Coronary artery (tissue), 2 donors: ENCODE results near the gene TMEM185A.
"Not testable (repeated sequence)": the region's sequence is repeated elsewhere in the genome, so short reads cannot be mapped to it uniquely, and the experiment has no call there.

ENCODE experiments used
- DNase-seq: peaks from one replicate; pipeline ENCODE4 v3.0.0-alpha.2; 2017; ENCODE audit warnings: low spot score
- H3K27ac ChIP-seq, 2 donors: fragments of 200-600 bp; sonication (generic); one replicate each; pipeline ENCODE4 v1.5.1; 2016 to 2019
- H3K4me3 ChIP-seq: fragments of 200-600 bp; sonication (generic); 2 replicates; pipeline ENCODE4 v1.5.1; 2016; ENCODE audit warnings: mild to moderate bottlenecking, moderate library complexity
- CTCF ChIP-seq: fragments of 200-600 bp; sonication (generic); IDR thresholded peaks from one replicate; pipeline ENCODE4 v1.5.1; 2019; ENCODE audit warnings: antibody characterized with exemption

The TMEM185A gene

GRCh38 chrX:149572743-149573142 is 58.8 kb downstream of the TMEM185A start:
- H3K4me3 ChIP-seq: no peak overlapping the region
- DNase-seq: no peak
- H3K27ac ChIP-seq: no peak overlapping the region
- TF ChIP-seq CTCF: no peak

- H3K27ac ChIP-seq: no peak overlapping the region
- no peak for DNase-seq
- H3K4me3 ChIP-seq: no peak overlapping the region
- no peak for TF ChIP-seq CTCF
Observed at GRCh38 chrX:149571770-149572169, 59.8 kb downstream of the TMEM185A start.

GRCh38 chrX:149570668-149571067 is 60.9 kb downstream of the TMEM185A start:
- no peak for DNase-seq
- TF ChIP-seq CTCF: no peak
- no peak overlapping the region for H3K27ac ChIP-seq
- no peak overlapping the region for H3K4me3 ChIP-seq

GRCh38 chrX:149569770-149570169 is 61.8 kb downstream of the TMEM185A start:
- no peak overlapping the region for H3K27ac ChIP-seq
- no peak for TF ChIP-seq CTCF
- no peak overlapping the region for H3K4me3 ChIP-seq
- no peak for DNase-seq

- TF ChIP-seq CTCF: no peak
- H3K27ac ChIP-seq: no peak overlapping the region
- H3K4me3 ChIP-seq: no peak overlapping the region
- DNase-seq: no peak
Observed at GRCh38 chrX:149568701-149569296, 62.8 kb downstream of the TMEM185A start.

- TF ChIP-seq CTCF: no peak
- no peak overlapping the region for H3K27ac ChIP-seq
- DNase-seq: no peak
- H3K4me3 ChIP-seq: no peak overlapping the region
Observed at GRCh38 chrX:149567621-149568417, 63.8 kb downstream of the TMEM185A start.

GRCh38 chrX:149563359-149563758 is 68.2 kb downstream of the TMEM185A start:
- TF ChIP-seq CTCF: no peak
- H3K4me3 ChIP-seq: no peak overlapping the region
- DNase-seq: no peak

GRCh38 chrX:149555251-149555650 is 76.3 kb downstream of the TMEM185A start:
- DNase-seq: not testable (repeated sequence)

More at GRCh38 chrX:149563359-149563758, 68.2 kb downstream of the TMEM185A start:
- no peak overlapping the region for H3K27ac ChIP-seq

GRCh38 chrX:149551939-149552248 is 79.7 kb downstream of the TMEM185A start:
- DNase-seq, H3K27ac ChIP-seq, H3K4me3 ChIP-seq: not testable (repeated sequence)

More at GRCh38 chrX:149555251-149555650, 76.3 kb downstream of the TMEM185A start:
- H3K4me3 ChIP-seq, H3K27ac ChIP-seq: not testable (repeated sequence)

- not testable (repeated sequence) for H3K27ac ChIP-seq, H3K4me3 ChIP-seq, DNase-seq
Observed at GRCh38 chrX:149551245-149551938, 80.2 kb downstream of the TMEM185A start.
